ENCODE measurements around the gene KCNK16. TPM values are rescaled to one million over a fixed set of nuclear protein-coding genes. Genes with fewer than 3 reads are reported as not detected.

The KCNK16 gene
- total RNA-seq, 1 experiment from 2014 or later, result not detected

GRCh38 chr6:39276379-39276995 lies 46.0 kb downstream of the KCNK16 start:
- no peak for DNase-seq (ENCODE audit: low spot score)

GRCh38 chr6:39274903-39275302 lies 47.6 kb downstream of the KCNK16 start:
- no peak for DNase-seq (ENCODE audit: low spot score)

DNA sequence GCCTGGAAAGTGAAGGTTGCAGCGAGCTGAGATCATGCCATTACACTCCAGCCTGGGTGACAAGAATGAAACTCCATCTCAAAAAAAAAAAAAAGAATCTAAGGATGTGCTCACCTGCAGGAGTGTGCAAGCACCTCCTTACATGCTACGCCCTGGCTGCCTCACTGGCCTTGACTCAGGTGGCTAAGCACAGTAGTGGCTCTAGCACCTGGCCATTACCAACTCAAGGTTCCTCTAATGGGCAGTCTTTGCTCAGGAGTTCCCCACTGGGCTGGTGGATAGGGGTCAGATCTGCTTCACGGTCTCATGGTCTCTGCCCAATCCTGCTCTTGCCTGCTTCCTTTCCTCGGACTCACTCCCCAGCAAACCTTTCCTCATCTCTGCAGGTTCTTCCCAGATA lies 48.0 kb downstream of the KCNK16 start:
- no peak for DNase-seq (ENCODE audit: low spot score)

DNA sequence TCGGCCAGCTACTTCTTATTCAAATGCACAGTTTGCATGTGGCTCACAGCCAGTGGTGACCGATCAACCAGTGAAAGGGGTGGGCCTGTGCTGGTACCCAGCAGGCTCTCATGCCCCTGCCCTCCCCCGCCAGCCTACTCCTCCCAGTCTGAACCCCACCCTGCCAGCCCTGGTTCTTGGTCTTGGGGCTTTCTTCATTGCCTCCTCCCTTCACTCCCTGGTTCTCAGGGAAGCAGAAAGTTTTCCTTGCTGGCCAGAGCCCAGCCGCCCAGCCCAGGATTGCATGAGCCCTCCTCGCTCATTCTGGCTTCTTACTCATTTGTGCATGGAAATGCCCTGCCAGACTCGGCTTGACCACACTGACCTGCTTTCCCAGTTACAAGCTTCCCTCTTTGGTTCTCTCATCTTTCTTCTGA lies 49.1 kb downstream of the KCNK16 start:
- DNase-seq (ENCODE audit: low spot score), result no peak

DNA sequence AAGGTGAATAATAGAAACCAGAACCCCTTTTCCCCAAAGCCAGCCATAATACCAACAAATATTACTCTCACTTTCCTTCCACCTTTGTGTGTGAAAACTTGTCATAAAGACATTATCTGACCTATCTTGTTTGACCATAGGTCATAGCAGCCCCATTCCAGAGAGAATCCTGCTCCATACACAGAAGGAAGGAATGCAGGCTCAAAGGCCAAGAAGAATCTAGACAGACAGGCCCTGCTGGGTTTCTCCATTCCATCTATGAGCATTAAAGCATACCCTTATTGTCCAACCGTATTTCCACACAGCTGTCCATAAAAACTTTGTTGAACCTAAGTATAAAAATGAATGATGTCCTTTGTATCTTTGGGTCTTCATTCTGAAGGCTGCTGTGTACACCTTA lies 52.5 kb downstream of the KCNK16 start:
- no peak for DNase-seq (ENCODE audit: low spot score)

DNA sequence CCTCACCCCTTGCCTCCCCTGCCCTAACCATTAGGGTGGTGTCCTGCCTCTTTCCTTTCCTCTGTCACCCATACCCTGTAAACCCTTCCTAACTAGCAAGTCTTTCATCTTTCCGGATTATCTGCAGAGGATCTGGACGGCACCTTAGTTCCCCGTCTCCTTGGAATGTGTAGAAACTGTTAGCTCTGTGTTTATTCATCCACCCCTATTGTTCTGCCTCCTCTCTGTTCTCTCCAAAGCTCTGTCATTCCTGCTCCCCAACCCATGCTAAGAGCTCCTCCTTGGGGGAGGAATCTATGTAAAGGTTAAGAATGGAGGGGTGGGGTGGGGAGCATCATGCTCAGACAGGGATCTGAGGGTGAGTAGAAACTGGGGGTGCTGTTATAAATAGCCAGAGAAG lies 53.8 kb downstream of the KCNK16 start:
- no peak for DNase-seq (ENCODE audit: low spot score)

DNA sequence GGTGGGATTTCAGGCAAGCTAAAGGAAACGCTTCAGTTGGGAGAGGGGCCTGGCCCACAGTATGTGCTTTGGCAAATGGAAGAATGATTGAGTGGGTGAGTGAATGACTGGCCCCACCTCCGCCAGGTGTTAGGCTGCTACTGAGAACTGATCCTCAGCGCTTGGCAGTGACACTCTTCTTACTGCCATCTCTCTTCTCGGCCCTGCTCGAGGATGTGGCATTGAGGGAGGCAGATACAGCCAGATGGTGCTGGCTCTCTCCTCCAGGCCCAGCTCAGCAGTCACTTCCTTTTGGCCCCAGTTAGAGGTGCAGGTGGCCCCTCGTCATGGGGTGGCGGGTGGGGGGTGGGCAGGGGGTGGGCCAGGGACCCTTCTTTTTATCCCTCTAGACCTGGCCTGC lies 54.3 kb downstream of the KCNK16 start:
- DNase-seq (ENCODE audit: low spot score), result no peak

DNA sequence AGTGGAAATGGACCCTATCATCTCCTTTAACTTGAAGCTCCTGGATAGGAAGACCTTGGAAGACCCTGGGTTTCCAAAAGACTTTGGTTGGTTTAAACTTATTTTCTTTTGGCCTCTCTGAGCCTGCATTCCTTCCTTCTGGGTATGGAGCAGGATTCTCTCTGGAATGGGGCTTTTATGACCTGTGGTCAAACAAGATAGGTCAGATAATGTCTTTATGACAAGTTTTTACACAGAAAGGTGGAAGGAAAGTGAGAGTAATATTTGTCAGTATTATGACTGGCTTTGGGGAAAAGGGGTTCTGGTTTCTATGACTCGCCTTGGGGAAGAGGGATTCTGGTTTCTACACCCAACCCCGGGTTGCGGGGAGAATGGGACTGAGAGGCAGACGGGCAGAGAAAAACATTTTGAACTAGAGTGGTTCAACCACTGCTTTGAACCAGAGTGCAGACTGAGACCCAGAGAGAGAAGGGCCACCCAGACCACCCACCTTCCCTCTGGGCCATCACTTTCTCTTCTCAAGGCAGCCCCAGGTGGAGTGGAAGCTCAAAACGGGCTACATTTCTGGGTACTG lies 55.6 kb downstream of the KCNK16 start:
- no peak for DNase-seq (ENCODE audit: low spot score)

DNA sequence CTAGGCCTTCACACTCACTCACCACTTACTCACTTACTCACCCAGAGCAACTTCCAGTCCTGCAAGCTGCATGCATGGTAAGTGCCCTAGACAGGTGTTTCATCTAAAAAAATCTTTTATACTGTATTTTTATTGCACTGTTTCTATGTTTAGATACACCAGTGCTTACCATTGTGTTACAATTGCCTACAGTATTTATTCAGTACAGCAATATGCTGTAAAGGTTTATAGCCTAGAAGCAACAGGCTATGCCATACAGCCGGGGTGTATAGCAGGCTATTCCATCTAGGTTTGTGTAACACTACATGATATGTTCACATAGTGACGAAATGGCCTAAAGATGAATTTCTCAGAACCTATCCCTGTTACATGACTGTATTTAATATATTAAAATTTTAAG lies 56.1 kb downstream of the KCNK16 start:
- no peak for DNase-seq (ENCODE audit: low spot score)

Other genes starting within 250 kb of the KCNK16 start
- gene SAYSD1, start 207.5 kb downstream of the KCNK16 start, total RNA-seq (2014; rRNA removed; shearing (Covaris generic)), result 15.0 and 27.4 TPM in 2 replicates
- 0.58 TPM in 2 replicates for gene KCNK5, start 93.2 kb downstream of the KCNK16 start, total RNA-seq (2014; rRNA removed; shearing (Covaris generic))
- not detected in 2 replicates for gene KCNK17, start 8.3 kb downstream of the KCNK16 start, total RNA-seq (2014; rRNA removed; shearing (Covaris generic))

All from H4 (cell line).